Uterus (tissue), 2 donors: ENCODE data around the gene CYP2W1.

ENCODE experiments used
- CTCF ChIP-seq, 4 experiments: fragments of 200-600 bp in 2 of 4; fragments of 450-650 bp in 2 of 4; sonication (generic) in 2 of 4; IDR thresholded peaks; one replicate each; pipeline ENCODE4 v1.5.1; 2016 to 2019; ENCODE audit warnings: antibody characterized with exemption in 4 of 4, mild to moderate bottlenecking in 2 of 4, moderate library complexity in 1 of 4
- POLR2A ChIP-seq, 2 donors: fragments of 450-650 bp; IDR thresholded peaks; one replicate each; pipeline ENCODE4 v1.6.1; 2016; ENCODE audit warnings: antibody characterized with exemption in 2 of 2, mild to moderate bottlenecking in 1 of 2, moderate library complexity in 1 of 2

- TF ChIP-seq CTCF (IDR thresholded peaks at IDR 0.05) (no peak), POLR2A (IDR thresholded peaks at IDR 0.05) (no peak)
These were observed 46.5 kb upstream of the CYP2W1 start for GRCh38 chr7:936386-937054.
